HepG2 (cell line): ENCODE data around the gene TSHZ2. TPM values are rescaled to one million over a fixed set of nuclear protein-coding genes. Genes with fewer than 3 reads are reported as not detected.

Experiments
- BRF2 ChIP-seq: sonication (generic); formaldehyde crosslinking; IDR thresholded peaks from 2 replicates; pipeline ENCODE4 v1.8.1; 2022; ENCODE audit warnings: mild to moderate bottlenecking, missing genetic modification reagents
- EP300 ChIP-seq, 3 experiments: sonication (generic) in 1 of 3; formaldehyde crosslinking in 1 of 3; IDR thresholded peaks; 2 replicates each; pipeline versions ENCODE4 v1.5.1 to v1.6.1; 2011 to 2020; ENCODE audit warnings: low read depth in 2 of 3, low read length in 2 of 3, borderline replicate concordance in 1 of 3, improper control_type of control experiment in 1 of 3, mild to moderate bottlenecking in 1 of 3, missing genetic modification reagents in 1 of 3, moderate library complexity in 1 of 3
- ETV6 ChIP-seq: sonication (generic); formaldehyde crosslinking; conservative IDR thresholded peaks from 2 replicates; pipeline ENCODE4 v1.4.0; 2020; ENCODE audit warnings: missing genetic modification reagents
- GRHL1 ChIP-seq: sonication (generic); formaldehyde crosslinking; conservative IDR thresholded peaks from 2 replicates; pipeline ENCODE4 v1.8.0; 2022; ENCODE audit warnings: missing genetic modification reagents
- HNF4A ChIP-seq: sonication (generic); formaldehyde crosslinking; IDR thresholded peaks from 2 replicates; pipeline ENCODE4 v1.4.0; 2020; ENCODE audit warnings: missing genetic modification reagents
- KLF16 ChIP-seq, 2 experiments: sonication (generic) in 1 of 2; formaldehyde crosslinking in 1 of 2; IDR thresholded peaks; 2 replicates each; pipeline versions ENCODE4 v1.6.1 to v1.8.0; 2016 to 2023; ENCODE audit warnings: missing genetic modification reagents in 2 of 2, missing compliant biosample characterization in 1 of 2
- LCORL ChIP-seq, 2 experiments: fragments of 450-650 bp in 1 of 2; sonication (generic) in 1 of 2; formaldehyde crosslinking in 1 of 2; IDR thresholded peaks; 2 replicates each; pipeline versions ENCODE4 v1.5.0 to v1.6.1; 2017 to 2020; ENCODE audit warnings: antibody characterized with exemption in 1 of 2, missing genetic modification reagents in 1 of 2
- NFIB ChIP-seq: sonication (generic); formaldehyde crosslinking; IDR thresholded peaks from 2 replicates; pipeline ENCODE4 v1.9.0; 2021; ENCODE audit warnings: missing genetic modification reagents, mild to moderate bottlenecking, borderline replicate concordance
- NR0B2 ChIP-seq: sonication (generic); formaldehyde crosslinking; IDR thresholded peaks from 2 replicates; pipeline ENCODE4 v1.4.0; 2020; ENCODE audit warnings: mild to moderate bottlenecking, missing genetic modification reagents
- NR2F6 ChIP-seq, 2 experiments: IDR thresholded peaks; 2 replicates each; pipeline ENCODE4 v1.6.1; 2016; ENCODE audit warnings: antibody characterized with exemption in 1 of 2, mild to moderate bottlenecking in 1 of 2
- RARA ChIP-seq: IDR thresholded peaks from 2 replicates; pipeline ENCODE4 v1.6.1; 2016; ENCODE audit warnings: missing genetic modification reagents, missing compliant biosample characterization
- SALL1 ChIP-seq: sonication (generic); formaldehyde crosslinking; IDR thresholded peaks from 2 replicates; pipeline ENCODE4 v1.8.0; 2022; ENCODE audit warnings: mild to moderate bottlenecking, missing genetic modification reagents
- SSRP1 ChIP-seq: IDR thresholded peaks from 2 replicates; pipeline ENCODE4 v1.6.1; 2016; ENCODE audit warnings: control low read depth
- TFAP4 ChIP-seq: sonication (generic); IDR thresholded peaks from 2 replicates; pipeline ENCODE4 v1.6.1; 2016; ENCODE audit warnings: low read depth, borderline replicate concordance
- WIZ ChIP-seq: sonication (generic); formaldehyde crosslinking; IDR thresholded peaks from 2 replicates; pipeline ENCODE4 v1.5.1; 2020; ENCODE audit warnings: mild to moderate bottlenecking, missing genetic modification reagents
- ZBTB33 ChIP-seq: sonication (generic); formaldehyde crosslinking; IDR thresholded peaks from 2 replicates; pipeline ENCODE4 v1.4.0; 2020; ENCODE audit warnings: missing genetic modification reagents
- ZNF597 ChIP-seq: sonication (generic); formaldehyde crosslinking; IDR thresholded peaks from 2 replicates; pipeline ENCODE4 v1.5.0; 2020; ENCODE audit warnings: missing genetic modification reagents
- polyA plus RNA-seq, 8 experiments: library from polyadenylated mRNA; depleted of rRNA in 3 of 8; stranded (reverse) in 7 of 8; unstranded in 1 of 8; fragments of >200 nt; fragmentation: Illumina TruSeq in 4 of 8; extraction: Trizol in 4 of 8; gene quantifications; 2 replicates each; pipeline versions ENCODE4 v1.2.1 to v1.2.3, GENCODE V29; 2011 to 2016; ENCODE audit warnings: low read depth in 4 of 8, missing spikeins in 1 of 8, mixed read lengths in 1 of 8; ENCODE audit not compliant: insufficient read depth in 1 of 8
- total RNA-seq, 5 experiments: library from RNA; depleted of rRNA; stranded (reverse); fragments of >200 nt; fragmentation: Illumina TruSeq; extraction: Trizol; gene quantifications; 2 replicates each; pipeline ENCODE4 v1.2.3, GENCODE V29; 2016; ENCODE audit warnings: low read depth in 1 of 5

TSHZ2 gene
- total and polyA plus RNA-seq, 2 of the 13 experiments (the other 11 are each of a cell fraction or from before 2014, with no cell fraction given) = 0.01 TPM; not detected in 1

- no peak for TF ChIP-seq GRHL1 (CRISPR knock-in tag)
- TF ChIP-seq BRF2 (CRISPR knock-in tag) = no peak
- 0 out of 2 replicates have a peak, but pooled peaks have one; percentile 37 for TF ChIP-seq RARA (CRISPR knock-in tag)
- TF ChIP-seq NFIB = peak; percentile 93; the same call in 1 of the 2 replicates
- TF ChIP-seq EP300 (IDR thresholded peaks at IDR 0.05; ENCODE audit: low read depth in 2 of 2, low read length in 2 of 2) = peak in 1 of 2 experiments; percentile 8; a peak in 1 of 4 replicates
- TF ChIP-seq EP300 (CRISPR knock-in tag; IDR thresholded peaks at IDR 0.05; ENCODE audit: borderline replicate concordance) = no peak
- TF ChIP-seq WIZ (CRISPR knock-in tag) = 0 out of 2 replicates have a peak, but pooled peaks have one; percentile 49
- no peak for TF ChIP-seq ZBTB33
- TF ChIP-seq HNF4A (CRISPR knock-in tag) = peak; percentile 55
- TF ChIP-seq SALL1 (CRISPR knock-in tag) = peak; percentile 77
- no peak for TF ChIP-seq NR0B2 (CRISPR knock-in tag)
- no peak for TF ChIP-seq ZNF597 (CRISPR knock-in tag)
- no peak; a peak in 1 of 4 replicates for TF ChIP-seq KLF16 (CRISPR knock-in tag; IDR thresholded peaks at IDR 0.05)
- no peak for TF ChIP-seq SSRP1 (CRISPR knock-in tag)
- peak; percentile 53; the same call in 1 of the 2 replicates for TF ChIP-seq TFAP4
- TF ChIP-seq ETV6 (CRISPR knock-in tag) = no peak
- no peak for TF ChIP-seq NR2F6 (IDR thresholded peaks at IDR 0.05)
- no peak for TF ChIP-seq NR2F6 (CRISPR knock-in tag; IDR thresholded peaks at IDR 0.05)
- TF ChIP-seq LCORL (IDR thresholded peaks at IDR 0.05) = peak; percentile 100
- no peak for TF ChIP-seq LCORL (CRISPR knock-in tag; IDR thresholded peaks at IDR 0.05)
Observed at GRCh38 chr20:53040693-53041589, 68.8 kb downstream of the TSHZ2 start (continued).
